HCT116 (cell line): ENCODE results near the gene SAA2. TPM values are rescaled to one million over a fixed set of nuclear protein-coding genes. Genes with fewer than 3 reads are reported as not detected.

Experiments
- ATAC-seq: fragments of 200-7000 bp; cut with Tn5 transposase; 2 replicates; pipeline ENCODE4 v1.9.1; 2020; ENCODE audit warnings: mild to moderate bottlenecking, moderate library complexity
- BruUV-seq: library from RNA; stranded (reverse); fragments of 400-500 nt; replicated peaks from 2 replicates; lab custom pipeline; 2021; lab: Mats Ljungman, UMichigan
- CTCF ChIA-PET: fragments of 300-600 bp; sonication (Branson Sonifier 250); formaldehyde crosslinking; loops from one replicate; lab custom pipeline; 2021; ENCODE audit warnings: antibody characterized with exemption; lab: Charles Lee
- POLR2A ChIA-PET: fragments of 300-600, 350-600 bp; sonication (Branson Sonifier 250); formaldehyde crosslinking; loops from one replicate; lab custom pipeline; 2021; ENCODE audit warnings: antibody characterized with exemption; lab: Charles Lee
- RAD21 ChIA-PET, 2 experiments: fragments of 300-600 bp; sonication (Branson Sonifier 250); formaldehyde crosslinking; loops; one replicate each; lab custom pipeline; 2023; ENCODE audit warnings: low total read pairs in 2 of 2; ENCODE audit not compliant: uncharacterized antibody in 2 of 2, unreplicated experiment in 2 of 2, low non-redundant PET in 1 of 2; lab: Charles Lee
- DNase-seq: peaks from one replicate; pipeline ENCODE4 v3.0.0-alpha.2; 2010; ENCODE audit warnings: low read depth, low spot score
- H2AFZ ChIP-seq: fragments of 200-600 bp; shearing (Covaris generic), sonication (generic); 2 replicates; pipeline ENCODE4 v1.6.1; 2017; ENCODE audit warnings: low read depth, mixed run types, mixed read lengths, antibody characterized with exemption, low read length; ENCODE audit not compliant: poor library complexity, severe bottlenecking
- H3K27ac ChIP-seq: 2 replicates; pipeline ENCODE4 v1.5.1; 2012; ENCODE audit warnings: low read depth, low read length
- H3K27me3 ChIP-seq: fragments of 200-600 bp; sonication (generic); 2 replicates; pipeline ENCODE4 v1.6.1; 2016; ENCODE audit warnings: mixed run types, low read length, mixed read lengths; ENCODE audit not compliant: insufficient read depth
- H3K36me3 ChIP-seq, 2 experiments: fragments of 200-500 bp in 1 of 2; fragments of 200-600 bp in 1 of 2; sonication (Bioruptor generic) in 1 of 2; sonication (generic) in 1 of 2; 2 replicates each; pipeline versions ENCODE4 v1.5.1 to v1.6.1; 2014 to 2016; ENCODE audit warnings: low read length in 2 of 2, inconsistent platforms in 1 of 2, mixed read lengths in 1 of 2, mixed run types in 1 of 2; ENCODE audit not compliant: insufficient read depth in 2 of 2, control insufficient read depth in 1 of 2
- H3K4me1 ChIP-seq, 2 experiments: fragments of 200-600 bp in 1 of 2; sonication (generic) in 1 of 2; 2 replicates each; pipeline versions ENCODE4 v1.5.1 to v1.6.1; 2012 to 2017; ENCODE audit warnings: low read length in 2 of 2, inconsistent platforms in 1 of 2, mild to moderate bottlenecking in 1 of 2, mixed read lengths in 1 of 2, mixed run types in 1 of 2, moderate library complexity in 1 of 2; ENCODE audit not compliant: insufficient read depth in 2 of 2, control insufficient read depth in 1 of 2
- H3K4me2 ChIP-seq: fragments of 200-600 bp; sonication (generic); 2 replicates; pipeline ENCODE4 v1.6.1; 2017; ENCODE audit warnings: mixed run types, low read length, mixed read lengths
- H3K4me3 ChIP-seq, 2 experiments: fragments of 200-600 bp in 1 of 2; sonication (generic) in 1 of 2; replicated peaks in 1 of 2; 2 replicates each; pipeline ENCODE4 v1.5.1; 2011 to 2016; ENCODE audit warnings: low read length in 2 of 2, control low read depth in 1 of 2, low read depth in 1 of 2, mild to moderate bottlenecking in 1 of 2, mixed read lengths in 1 of 2, mixed run types in 1 of 2
- H3K79me2 ChIP-seq: fragments of 200-600 bp; sonication (generic); 2 replicates; pipeline ENCODE4 v1.6.1; 2017; ENCODE audit warnings: mild to moderate bottlenecking, mixed run types, low read length, moderate library complexity, mixed read lengths; ENCODE audit not compliant: insufficient read depth
- H3K9ac ChIP-seq: fragments of 200-600 bp; sonication (generic); 2 replicates; pipeline ENCODE4 v1.6.1; 2016; ENCODE audit warnings: low read length, mixed read lengths
- H3K9me2 ChIP-seq: fragments of 200-600 bp; sonication (generic), shearing (Covaris generic); 2 replicates; pipeline ENCODE4 v1.6.1; 2017; ENCODE audit warnings: mixed run types, mild to moderate bottlenecking, moderate library complexity; ENCODE audit not compliant: insufficient read depth
- H3K9me3 ChIP-seq, 2 experiments: fragments of 200-500 bp in 1 of 2; fragments of 200-600 bp in 1 of 2; sonication (Bioruptor generic) in 1 of 2; sonication (generic) in 1 of 2; 2 replicates each; pipeline ENCODE4 v1.6.1; 2014 to 2017; ENCODE audit warnings: low read length in 2 of 2, mixed read lengths in 2 of 2, inconsistent platforms in 1 of 2, low read depth in 1 of 2, mild to moderate bottlenecking in 1 of 2, mixed run types in 1 of 2, moderate library complexity in 1 of 2; ENCODE audit not compliant: control insufficient read depth in 1 of 2, insufficient read depth in 1 of 2
- H4K20me1 ChIP-seq: fragments of 200-600 bp; sonication (generic), shearing (Covaris generic); 2 replicates; pipeline ENCODE4 v1.6.1; 2017; ENCODE audit warnings: mixed run types, mild to moderate bottlenecking, moderate library complexity; ENCODE audit not compliant: insufficient read depth
- CBX3 ChIP-seq: IDR thresholded peaks from 2 replicates; pipeline ENCODE4 v1.6.1; 2012; ENCODE audit warnings: low read depth
- EGR1 ChIP-seq: IDR thresholded peaks from 2 replicates; pipeline ENCODE4 v1.6.1; 2012; ENCODE audit warnings: low read depth
- EZH2 ChIP-seq: fragments of 200-600 bp; sonication (generic); IDR thresholded peaks from 2 replicates; pipeline ENCODE4 v1.6.1; 2017; ENCODE audit warnings: antibody characterized with exemption, mixed run types
- FOSL1 ChIP-seq: IDR thresholded peaks from 2 replicates; pipeline ENCODE4 v1.6.1; 2012; ENCODE audit warnings: low read depth
- JUND ChIP-seq: IDR thresholded peaks from 2 replicates; pipeline ENCODE4 v1.6.1; 2012
- MAX ChIP-seq: IDR thresholded peaks from 2 replicates; pipeline ENCODE4 v1.6.1; 2012
- POLR2A ChIP-seq: IDR thresholded peaks from 2 replicates; pipeline ENCODE4 v1.7.0; 2011; ENCODE audit warnings: borderline replicate concordance; ENCODE audit not compliant: insufficient read depth, insufficient read length; ENCODE audit errors: extremely low read depth
- POLR2AphosphoS5 ChIP-seq: IDR thresholded peaks from 2 replicates; pipeline ENCODE4 v1.6.1; 2011; ENCODE audit warnings: mild to moderate bottlenecking, low read depth, low read length, moderate library complexity
- RAD21 ChIP-seq: IDR thresholded peaks from 2 replicates; pipeline ENCODE4 v1.6.1; 2012; ENCODE audit warnings: low read depth, mild to moderate bottlenecking
- REST ChIP-seq: IDR thresholded peaks from 2 replicates; pipeline ENCODE4 v1.6.1; 2012; ENCODE audit warnings: low read depth
- SP1 ChIP-seq: IDR thresholded peaks from 2 replicates; pipeline ENCODE4 v1.6.1; 2012; ENCODE audit warnings: low read depth
- SRF ChIP-seq: IDR thresholded peaks from 2 replicates; pipeline ENCODE4 v1.6.1; 2012; ENCODE audit warnings: low read depth
- YY1 ChIP-seq: IDR thresholded peaks from 2 replicates; pipeline ENCODE4 v1.6.1; 2011; ENCODE audit warnings: low read length, low read depth, moderate library complexity, mild to moderate bottlenecking; ENCODE audit not compliant: insufficient replicate concordance; ENCODE audit errors: extremely low read depth
- ZBTB33 ChIP-seq: IDR thresholded peaks from 2 replicates; pipeline ENCODE4 v1.6.1; 2011; ENCODE audit warnings: mild to moderate bottlenecking, low read length, moderate library complexity; ENCODE audit not compliant: insufficient replicate concordance; ENCODE audit errors: extremely low read depth
- ZFX ChIP-seq: fragments of 450-650 bp; IDR thresholded peaks from 2 replicates; pipeline ENCODE4 v1.6.1; 2017
- intact Hi-C: fragments of 100-400 bp; cut with micrococcal nuclease; formaldehyde crosslinking; loops from 2 replicates; pipeline ENCODE4 v1.10.0; 2022
- total RNA-seq: library from RNA; stranded (reverse); gene quantifications from one replicate; pipeline ENCODE4 v1.2.1, GENCODE V29; 2021; ENCODE audit not compliant: unreplicated experiment

The SAA2 gene
- total RNA-seq, 1 experiment from 2014 or later, result 5.2 TPM

- DNase-seq (no peak), ATAC-seq (no peak)
- Histone ChIP-seq H3K9me3 (no peaks in the 10 kb centered on the region), H4K20me1 (no peaks in the 10 kb centered on the region), H3K36me3 (peaks cover 10 to 22% of the 10 kb centered on the region in 2 experiments; a peak in 3 of 4 replicates), H3K27me3 (no peaks in the 10 kb centered on the region), H3K4me3 (no peak overlapping the region), H2AFZ (no peak overlapping the region), H3K9ac (no peak overlapping the region), H3K27ac (no peak overlapping the region), H3K4me2 (no peak overlapping the region), H3K79me2 (no peaks in the 10 kb centered on the region), H3K9me2 (no peaks in the 10 kb centered on the region), H3K4me1 (no peaks in the 10 kb centered on the region)
- BruUV-seq, result no TSS peak
- CTCF ChIA-PET, result interaction anchor here (1.1 kb wide), 1 partner anchor 34 kb away, joined by 3 read pairs; no protein-coding TSS in a partner anchor
- POLR2A ChIA-PET, result no interaction called here
- no peak for TF ChIP-seq POLR2A
- no peak for TF ChIP-seq ZFX
- no peak for TF ChIP-seq EGR1
- no peak for TF ChIP-seq ZBTB33
- no peak for TF ChIP-seq RAD21
- no peak for TF ChIP-seq YY1
- intact Hi-C loops, result no loop called here
- RAD21 ChIA-PET, result no interaction called here
Measured at GRCh38 chr11:18277565-18278271, 29.2 kb upstream of the SAA2 start.

- no peak overlapping the region for H3K27ac ChIP-seq
- H3K79me2 ChIP-seq, result no peaks in the 10 kb centered on the region
- no peak overlapping the region for H3K9ac ChIP-seq
- no peak overlapping the region for H3K4me2 ChIP-seq
- no peaks in the 10 kb centered on the region for H3K9me2 ChIP-seq
- no peaks in the 10 kb centered on the region for H3K9me3 ChIP-seq
- intact Hi-C loops, result no loop called here
- POLR2A ChIA-PET, result no interaction called here
- ATAC-seq (no peak), DNase-seq (no peak)
- H3K27me3 ChIP-seq, result no peaks in the 10 kb centered on the region
- H3K36me3 ChIP-seq, result no peaks in the 10 kb centered on the region
- H3K4me3 ChIP-seq, result no peak overlapping the region
- no peak for TF ChIP-seq YY1
- TF ChIP-seq CBX3, result no peak
- TF ChIP-seq SRF, result no peak
- no peak for TF ChIP-seq MAX
- TF ChIP-seq POLR2AphosphoS5, result no peak
- TF ChIP-seq FOSL1, result no peak
- TF ChIP-seq JUND, result no peak
- TF ChIP-seq EZH2, result no peak
- no peak for TF ChIP-seq ZFX
- TF ChIP-seq REST, result no peak
- TF ChIP-seq SP1, result no peak
- no TSS peak for BruUV-seq
- CTCF ChIA-PET, result no interaction called here
- no peaks in the 10 kb centered on the region for H3K4me1 ChIP-seq
- RAD21 ChIA-PET, result no interaction called here
- no peaks in the 10 kb centered on the region for H4K20me1 ChIP-seq
- no peak overlapping the region for H2AFZ ChIP-seq
Measured at GRCh38 chr11:18271206-18271605, 22.7 kb upstream of the SAA2 start.
